Heart left ventricle (tissue), 13 donors: ENCODE results near the gene PCNX3.

ENCODE experiments used
- POLR2A ChIP-seq, 2 donors: fragments of 450-650 bp; IDR thresholded peaks; one replicate each; pipeline ENCODE4 v1.6.1; 2017; ENCODE audit warnings: antibody characterized with exemption in 2 of 2, mild to moderate bottlenecking in 2 of 2, moderate library complexity in 2 of 2
- TF ChIP-seq, protein P1 (sequence below), 12 donors: fragments of 200-600 bp; sonication (generic) in 4 of 12; IDR thresholded peaks; one replicate each; pipeline versions ENCODE4 v1.5.0 to v1.8.0; 2018 to 2022; ENCODE audit warnings: antibody characterized with exemption in 12 of 12, mild to moderate bottlenecking in 5 of 12
- donor health status: ischemic (EF 13 %, LVEDD 7.1; RV severe dilation, severe dysfunction).
- donor health status: DM: no; HTN: yes; CAD: no.
- donor health status: DM: no; HTN: no; CAD: no.
- donor health status: ischemic (EF 25% LVEDD 6.9; RV normal size, moderate dysfunction).
- donor health status: ischemic (EF 25% LVEDD 5.7; RV mildly dilated, moderate dysfunction).
- donor health status: ischemic (EF 35%, LVEDD 5.7; RV mildly dilated, moderate dysfunction).
- donor health status: nonischemic (EF 11% LVEDD 7.7; RV severe dilation, severe dysfunction).
- donor health status: DM: yes; HTN: yes; CAD: no.
- donor health status: PGD.
- donor health status: ischemic (EF 29% LVEDD 5.4; RV normal size, mild dysfunction).
- donor health status: nonischemic (EF 23%, LVEDD 6.1; RV moderate dilation, normal function).

DNA sequence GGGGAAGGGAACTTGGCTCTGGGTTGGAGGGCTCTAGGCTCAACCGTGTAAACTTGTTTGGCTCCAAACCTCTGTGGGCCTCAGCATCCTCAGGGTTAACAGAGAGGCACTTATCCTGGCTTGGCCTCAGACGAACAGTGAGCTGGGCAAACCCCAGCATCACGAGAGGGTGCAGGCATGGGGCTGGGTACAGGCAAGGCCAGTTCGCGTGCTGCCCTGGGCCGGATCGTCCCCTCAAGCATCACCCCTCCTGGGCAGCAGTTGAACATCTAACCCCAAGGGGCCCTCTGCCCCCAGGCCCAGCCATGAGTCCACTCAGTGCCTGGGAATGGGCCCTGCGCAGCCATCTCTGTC, 37.8 kb upstream of the PCNX3 start:
- TF ChIP-seq POLR2A (IDR thresholded peaks at IDR 0.05): no peak
- TF ChIP-seq, protein P1, sequence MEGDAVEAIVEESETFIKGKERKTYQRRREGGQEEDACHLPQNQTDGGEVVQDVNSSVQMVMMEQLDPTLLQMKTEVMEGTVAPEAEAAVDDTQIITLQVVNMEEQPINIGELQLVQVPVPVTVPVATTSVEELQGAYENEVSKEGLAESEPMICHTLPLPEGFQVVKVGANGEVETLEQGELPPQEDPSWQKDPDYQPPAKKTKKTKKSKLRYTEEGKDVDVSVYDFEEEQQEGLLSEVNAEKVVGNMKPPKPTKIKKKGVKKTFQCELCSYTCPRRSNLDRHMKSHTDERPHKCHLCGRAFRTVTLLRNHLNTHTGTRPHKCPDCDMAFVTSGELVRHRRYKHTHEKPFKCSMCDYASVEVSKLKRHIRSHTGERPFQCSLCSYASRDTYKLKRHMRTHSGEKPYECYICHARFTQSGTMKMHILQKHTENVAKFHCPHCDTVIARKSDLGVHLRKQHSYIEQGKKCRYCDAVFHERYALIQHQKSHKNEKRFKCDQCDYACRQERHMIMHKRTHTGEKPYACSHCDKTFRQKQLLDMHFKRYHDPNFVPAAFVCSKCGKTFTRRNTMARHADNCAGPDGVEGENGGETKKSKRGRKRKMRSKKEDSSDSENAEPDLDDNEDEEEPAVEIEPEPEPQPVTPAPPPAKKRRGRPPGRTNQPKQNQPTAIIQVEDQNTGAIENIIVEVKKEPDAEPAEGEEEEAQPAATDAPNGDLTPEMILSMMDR (IDR thresholded peaks at IDR 0.05): no peak
